HL-60 (cell line): ENCODE results near the gene TMEM190.

Source experiments
- DNase-seq, 2 experiments: peaks; one replicate each; pipeline ENCODE4 v3.0.0-alpha.2; 2010 to 2020; ENCODE audit warnings: low read depth in 1 of 2, low spot score in 1 of 2
- H3K27ac ChIP-seq: fragments of 250-450 bp; sonication (Bioruptor Pico); replicated peaks from 2 replicates; pipeline ENCODE4 v1.5.1; 2020; ENCODE audit warnings: mild to moderate bottlenecking, moderate library complexity
- H3K27me3 ChIP-seq: fragments of 250-450 bp; sonication (Bioruptor Pico); 2 replicates; pipeline ENCODE4 v1.5.1; 2021; ENCODE audit warnings: mild to moderate bottlenecking, moderate library complexity; ENCODE audit not compliant: insufficient read depth, poor library complexity, severe bottlenecking
- H3K4me3 ChIP-seq: replicated peaks from 2 replicates; pipeline ENCODE4 v1.5.1; 2011; ENCODE audit warnings: mild to moderate bottlenecking, control low read depth, low read length; ENCODE audit not compliant: insufficient read depth
- CTCF ChIP-seq: IDR thresholded peaks from one replicate; pipeline ENCODE4 v1.5.1; 2011; ENCODE audit warnings: low read length, control low read depth, inconsistent platforms; ENCODE audit not compliant: insufficient read depth
- GABPA ChIP-seq: IDR thresholded peaks from 2 replicates; pipeline ENCODE4 v1.6.1; 2012; ENCODE audit warnings: low read depth
- POLR2AphosphoS5 ChIP-seq: IDR thresholded peaks from 2 replicates; pipeline ENCODE4 v1.6.1; 2012; ENCODE audit warnings: low read depth
- REST ChIP-seq: IDR thresholded peaks from 2 replicates; pipeline ENCODE4 v1.6.1; 2012; ENCODE audit warnings: low read depth; ENCODE audit not compliant: insufficient replicate concordance
- SPI1 ChIP-seq: IDR thresholded peaks from 2 replicates; pipeline ENCODE4 v1.6.1; 2012; ENCODE audit warnings: low read depth, mild to moderate bottlenecking, borderline replicate concordance

TMEM190 gene

DNA sequence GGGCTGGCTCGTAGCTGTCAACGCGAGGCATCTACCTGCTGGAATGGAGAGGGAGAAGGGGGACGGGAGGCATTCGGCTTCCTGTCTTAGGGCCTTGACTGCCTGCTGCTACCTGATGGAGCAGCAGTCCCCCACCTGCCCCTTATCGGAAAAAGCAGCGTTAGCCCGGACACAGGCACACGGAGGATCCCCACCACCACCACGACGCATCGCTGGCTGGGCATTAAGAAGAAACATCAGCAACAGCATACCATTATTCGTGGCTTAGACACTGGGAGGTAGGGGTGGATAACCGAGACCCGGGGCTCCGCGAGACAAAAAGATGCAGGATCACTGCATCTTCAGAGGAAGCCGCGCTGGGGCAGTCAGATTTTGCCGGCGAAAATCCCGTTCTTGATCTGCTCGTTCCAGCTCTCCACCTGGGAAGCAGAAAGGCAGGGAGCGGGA lies 23.2 kb upstream of the TMEM190 start:
- peaks cover 23% of the 10 kb centered on the region for H3K27me3 ChIP-seq
- DNase-seq: no peak
- no peak for TF ChIP-seq CTCF
- TF ChIP-seq POLR2AphosphoS5: no peak
- no peak for TF ChIP-seq SPI1
- no peak for TF ChIP-seq REST
- no peak for TF ChIP-seq GABPA
- peak overlapping the region; percentile 15 for H3K4me3 ChIP-seq
- H3K27ac ChIP-seq: no peak overlapping the region

DNA sequence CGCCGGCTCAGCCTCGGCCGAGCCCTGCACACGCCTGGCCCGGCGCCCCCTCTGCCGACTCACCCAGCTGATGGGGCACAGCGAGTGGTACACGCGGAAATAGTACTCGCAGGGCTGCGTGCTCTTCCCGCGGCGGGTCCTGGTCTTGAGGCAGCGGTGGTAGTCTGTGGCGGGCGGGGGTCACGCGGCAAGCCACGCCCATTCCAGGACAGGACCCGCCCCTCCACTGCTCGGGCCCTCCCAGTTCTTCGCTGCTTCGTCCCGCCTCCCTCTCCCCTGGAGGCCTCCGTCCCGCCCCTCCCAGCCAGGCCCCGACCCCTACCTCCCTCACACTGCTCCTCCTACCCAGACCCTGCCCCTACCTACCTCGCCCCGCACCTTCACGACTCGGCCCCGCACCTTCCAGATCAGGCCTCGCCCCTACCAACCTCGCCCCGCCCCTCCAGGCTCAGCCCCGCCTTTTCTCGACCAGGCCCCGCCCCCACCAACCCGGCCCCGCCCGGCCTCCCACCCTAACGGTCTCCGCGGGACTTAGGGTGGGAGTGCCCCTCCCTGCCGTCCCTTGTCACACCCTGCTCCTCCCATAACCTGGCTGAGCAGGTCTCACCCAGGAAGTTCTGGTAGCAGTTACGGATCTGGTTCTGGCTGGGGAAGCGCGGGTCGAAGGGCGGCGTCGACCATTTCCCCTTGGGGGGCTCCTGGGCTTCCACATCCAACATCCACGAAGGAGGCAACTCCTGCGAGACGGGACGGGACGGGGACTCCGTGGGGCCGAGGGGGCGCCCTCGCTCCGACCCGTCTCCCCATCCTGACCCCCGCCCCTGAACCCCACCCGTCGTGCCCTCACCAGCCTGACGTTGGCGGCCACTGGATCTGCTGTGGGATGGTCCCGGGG lies 22.6 kb upstream of the TMEM190 start:
- Histone ChIP-seq H3K27me3 (peaks cover 23% of the 10 kb centered on the region), H3K4me3 (peak overlapping the region; percentile 15), H3K27ac (no peak overlapping the region)
- no peak for DNase-seq
- TF ChIP-seq POLR2AphosphoS5 (no peak), SPI1 (no peak), REST (no peak), GABPA (no peak), CTCF (no peak)

GRCh38 chr19:55354698-55355212 lies 21.9 kb upstream of the TMEM190 start, which contains the start of gene COX6B2:
COX6B2 (minus strand) TSS chr19:55354719; CDS start chr19:55354521, 198 bp downstream.
- DNase-seq: no peak
- H3K27ac ChIP-seq: no peak within 1 kb of the TSS
- peaks cover 23% of the 10 kb centered on the region for H3K27me3 ChIP-seq
- H3K4me3 ChIP-seq: peak within 1 kb of the TSS; percentile 15
- no peak for TF ChIP-seq SPI1
- TF ChIP-seq REST: no peak
